HepG2 (cell line): ENCODE results near the gene DACT2. TPM values are rescaled to one million over a fixed set of nuclear protein-coding genes. Genes with fewer than 3 reads are reported as not detected.
A peak's percentile ranks its signal among the peaks of the same experiment; 100 is the strongest.

Experiments
- FOXM1 ChIP-seq: sonication (generic); formaldehyde crosslinking; IDR thresholded peaks from 2 replicates; pipeline ENCODE4 v1.5.0; 2020; ENCODE audit warnings: missing genetic modification reagents
- HNRNPL ChIP-seq: fragments of 200-400 bp; formaldehyde crosslinking; IDR thresholded peaks from 2 replicates; pipeline ENCODE4 v1.6.1; 2017; ENCODE audit warnings: mild to moderate bottlenecking, low read depth, low read length
- IRX3 ChIP-seq: sonication (generic); formaldehyde crosslinking; IDR thresholded peaks from 2 replicates; pipeline ENCODE4 v1.8.1; 2023; ENCODE audit warnings: mild to moderate bottlenecking, low read depth, missing genetic modification reagents, borderline replicate concordance
- ISL2 ChIP-seq: sonication (generic); formaldehyde crosslinking; IDR thresholded peaks from 2 replicates; pipeline ENCODE4 v1.5.0; 2020; ENCODE audit warnings: missing genetic modification reagents
- NBN ChIP-seq: fragments of 450-650 bp; conservative IDR thresholded peaks from 2 replicates; pipeline ENCODE4 v1.6.1; 2017
- NFYC ChIP-seq: IDR thresholded peaks from 2 replicates; pipeline ENCODE4 v1.6.1; 2016; ENCODE audit warnings: missing genetic modification reagents, missing compliant biosample characterization
- NR2F2 ChIP-seq: IDR thresholded peaks from 2 replicates; pipeline ENCODE4 v1.6.1; 2012; ENCODE audit warnings: low read depth, inconsistent platforms, borderline replicate concordance
- PITX1 ChIP-seq: sonication (generic); formaldehyde crosslinking; IDR thresholded peaks from 2 replicates; pipeline ENCODE4 v1.5.1; 2020; ENCODE audit warnings: mild to moderate bottlenecking, missing genetic modification reagents
- PPARG ChIP-seq: conservative IDR thresholded peaks from 2 replicates; pipeline ENCODE4 v1.6.1; 2016; ENCODE audit warnings: missing biosample characterization, missing genetic modification reagents
- RBFOX2 ChIP-seq: fragments of 200-400 bp; formaldehyde crosslinking; IDR thresholded peaks from 2 replicates; pipeline ENCODE4 v1.6.1; 2017; ENCODE audit warnings: low read depth, mild to moderate bottlenecking, low read length
- RORA ChIP-seq: sonication (generic); formaldehyde crosslinking; IDR thresholded peaks from 2 replicates; pipeline ENCODE4 v1.5.0; 2020; ENCODE audit warnings: mild to moderate bottlenecking, missing genetic modification reagents, moderate library complexity
- SP4 ChIP-seq: sonication (generic); formaldehyde crosslinking; IDR thresholded peaks from 2 replicates; pipeline ENCODE4 v1.8.1; 2023; ENCODE audit warnings: mild to moderate bottlenecking, missing genetic modification reagents
- TOPORS ChIP-seq: sonication (generic); formaldehyde crosslinking; IDR thresholded peaks from 2 replicates; pipeline ENCODE4 v1.8.0; 2023; ENCODE audit warnings: mild to moderate bottlenecking, missing genetic modification reagents
- ZNF232 ChIP-seq: sonication (generic); formaldehyde crosslinking; IDR thresholded peaks from 2 replicates; pipeline ENCODE4 v1.4.0; 2020; ENCODE audit warnings: missing genetic modification reagents, borderline replicate concordance
- ZNF264 ChIP-seq: sonication (generic); formaldehyde crosslinking; IDR thresholded peaks from 2 replicates; pipeline ENCODE4 v1.4.0; 2020; ENCODE audit warnings: missing genetic modification reagents
- ZNF382 ChIP-seq: sonication (generic); formaldehyde crosslinking; IDR thresholded peaks from 2 replicates; pipeline ENCODE4 v1.5.0; 2020; ENCODE audit warnings: missing genetic modification reagents, mild to moderate bottlenecking, borderline replicate concordance
- ZNF672 ChIP-seq: sonication (generic); formaldehyde crosslinking; IDR thresholded peaks from 2 replicates; pipeline ENCODE4 v1.8.1; 2022; ENCODE audit warnings: missing genetic modification reagents
- ZNF776 ChIP-seq: sonication (generic); formaldehyde crosslinking; IDR thresholded peaks from 2 replicates; pipeline ENCODE4 v1.4.0; 2020; ENCODE audit warnings: mild to moderate bottlenecking, missing genetic modification reagents
- ZNF891 ChIP-seq: sonication (generic); formaldehyde crosslinking; IDR thresholded peaks from 2 replicates; pipeline ENCODE4 v1.5.0; 2020; ENCODE audit warnings: mild to moderate bottlenecking, missing genetic modification reagents
- ZSCAN30 ChIP-seq: sonication (generic); formaldehyde crosslinking; IDR thresholded peaks from 2 replicates; pipeline ENCODE4 v1.5.0; 2020; ENCODE audit warnings: mild to moderate bottlenecking, missing genetic modification reagents
- polyA plus RNA-seq, 8 experiments: library from polyadenylated mRNA; depleted of rRNA in 3 of 8; stranded (reverse) in 7 of 8; unstranded in 1 of 8; fragments of >200 nt; fragmentation: Illumina TruSeq in 4 of 8; extraction: Trizol in 4 of 8; gene quantifications; 2 replicates each; pipeline versions ENCODE4 v1.2.1 to v1.2.3, GENCODE V29; 2011 to 2016; ENCODE audit warnings: low read depth in 4 of 8, missing spikeins in 1 of 8, mixed read lengths in 1 of 8; ENCODE audit not compliant: insufficient read depth in 1 of 8
- total RNA-seq, 5 experiments: library from RNA; depleted of rRNA; stranded (reverse); fragments of >200 nt; fragmentation: Illumina TruSeq; extraction: Trizol; gene quantifications; 2 replicates each; pipeline ENCODE4 v1.2.3, GENCODE V29; 2016; ENCODE audit warnings: low read depth in 1 of 5
- TF ChIP-seq, protein P1 (sequence below): IDR thresholded peaks from 2 replicates; pipeline ENCODE4 v1.6.1; 2016; ENCODE audit warnings: mild to moderate bottlenecking
- TF ChIP-seq, protein P2 (sequence below), 2 experiments: fragments of 450-650 bp in 1 of 2; sonication (generic) in 1 of 2; formaldehyde crosslinking; IDR thresholded peaks; 2 replicates each; pipeline versions ENCODE4 v1.5.0 to v1.8.0; 2020 to 2022; ENCODE audit warnings: mild to moderate bottlenecking in 1 of 2, missing genetic modification reagents in 1 of 2
- TF ChIP-seq, protein P3 (sequence below): sonication (generic); formaldehyde crosslinking; IDR thresholded peaks from 2 replicates; pipeline ENCODE4 v1.5.0; 2020; ENCODE audit warnings: mild to moderate bottlenecking, missing genetic modification reagents
- TF ChIP-seq, protein P4 (sequence below): sonication (generic); formaldehyde crosslinking; conservative IDR thresholded peaks from 2 replicates; pipeline ENCODE4 v1.4.0; 2020; ENCODE audit warnings: missing genetic modification reagents
- TF ChIP-seq, protein P5 (sequence below): sonication (generic); formaldehyde crosslinking; IDR thresholded peaks from 2 replicates; pipeline ENCODE4 v1.5.0; 2020; ENCODE audit warnings: missing genetic modification reagents, mild to moderate bottlenecking, borderline replicate concordance

The DACT2 gene
- total and polyA plus RNA-seq, 2 of the 13 experiments (the other 11 are each of a cell fraction or from before 2014, with no cell fraction given), result 0.15 TPM; not detected in 1

DNA sequence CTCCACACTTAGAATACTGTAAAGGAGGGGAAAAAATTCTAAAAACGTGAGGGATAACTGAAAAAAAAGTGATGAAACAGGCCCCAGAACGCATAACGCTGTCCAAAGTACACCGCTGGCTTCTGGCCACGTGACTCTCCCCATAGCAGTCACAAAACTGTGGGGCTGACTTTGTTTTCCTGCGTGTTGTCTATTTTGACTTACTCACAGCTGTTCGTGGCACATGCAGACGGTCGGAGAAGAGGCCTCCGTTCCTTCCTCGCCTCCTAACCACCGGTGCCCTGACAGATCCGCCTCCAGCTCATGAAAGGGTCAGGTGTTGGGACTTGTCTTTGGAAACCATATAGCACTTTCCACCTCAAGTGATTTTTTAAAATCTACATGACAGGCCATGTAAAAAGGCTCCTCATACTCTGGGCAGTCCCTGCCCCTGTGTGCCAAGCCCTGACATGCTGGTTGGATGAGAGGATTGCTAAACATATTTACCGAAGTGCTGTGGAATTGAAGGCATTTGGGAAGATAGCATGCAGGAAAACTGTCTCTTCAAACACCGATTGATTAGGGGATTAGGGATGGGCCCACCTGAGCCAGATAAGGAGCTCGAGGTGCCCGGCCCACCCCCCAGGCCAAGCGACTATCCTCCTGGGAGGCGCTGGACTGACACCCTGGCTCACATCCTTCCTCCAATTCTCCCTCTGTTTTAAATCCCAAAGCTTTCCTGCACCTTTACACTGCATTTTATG lies 54.8 kb downstream of the DACT2 start (continued):
- TF ChIP-seq, protein P1, sequence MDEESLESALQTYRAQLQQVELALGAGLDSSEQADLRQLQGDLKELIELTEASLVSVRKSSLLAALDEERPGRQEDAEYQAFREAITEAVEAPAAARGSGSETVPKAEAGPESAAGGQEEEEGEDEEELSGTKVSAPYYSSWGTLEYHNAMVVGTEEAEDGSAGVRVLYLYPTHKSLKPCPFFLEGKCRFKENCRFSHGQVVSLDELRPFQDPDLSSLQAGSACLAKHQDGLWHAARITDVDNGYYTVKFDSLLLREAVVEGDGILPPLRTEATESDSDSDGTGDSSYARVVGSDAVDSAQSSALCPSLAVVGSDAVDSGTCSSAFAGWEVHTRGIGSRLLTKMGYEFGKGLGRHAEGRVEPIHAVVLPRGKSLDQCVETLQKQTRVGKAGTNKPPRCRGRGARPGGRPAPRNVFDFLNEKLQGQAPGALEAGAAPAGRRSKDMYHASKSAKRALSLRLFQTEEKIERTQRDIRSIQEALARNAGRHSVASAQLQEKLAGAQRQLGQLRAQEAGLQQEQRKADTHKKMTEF, result no peak; the same call in 1 of the 2 replicates
- no peak for TF ChIP-seq NBN
- TF ChIP-seq NR2F2, result peak; percentile 32; the same call in 1 of the 2 replicates
- TF ChIP-seq, protein P2, sequence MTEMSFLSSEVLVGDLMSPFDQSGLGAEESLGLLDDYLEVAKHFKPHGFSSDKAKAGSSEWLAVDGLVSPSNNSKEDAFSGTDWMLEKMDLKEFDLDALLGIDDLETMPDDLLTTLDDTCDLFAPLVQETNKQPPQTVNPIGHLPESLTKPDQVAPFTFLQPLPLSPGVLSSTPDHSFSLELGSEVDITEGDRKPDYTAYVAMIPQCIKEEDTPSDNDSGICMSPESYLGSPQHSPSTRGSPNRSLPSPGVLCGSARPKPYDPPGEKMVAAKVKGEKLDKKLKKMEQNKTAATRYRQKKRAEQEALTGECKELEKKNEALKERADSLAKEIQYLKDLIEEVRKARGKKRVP (CRISPR knock-in tag; IDR thresholded peaks at IDR 0.05), result peak in 1 of 2 experiments; percentile 86; a peak in 2 of 4 replicates
- TF ChIP-seq SP4 (CRISPR knock-in tag), result no peak
- TF ChIP-seq TOPORS, result no peak
- TF ChIP-seq, protein P3, sequence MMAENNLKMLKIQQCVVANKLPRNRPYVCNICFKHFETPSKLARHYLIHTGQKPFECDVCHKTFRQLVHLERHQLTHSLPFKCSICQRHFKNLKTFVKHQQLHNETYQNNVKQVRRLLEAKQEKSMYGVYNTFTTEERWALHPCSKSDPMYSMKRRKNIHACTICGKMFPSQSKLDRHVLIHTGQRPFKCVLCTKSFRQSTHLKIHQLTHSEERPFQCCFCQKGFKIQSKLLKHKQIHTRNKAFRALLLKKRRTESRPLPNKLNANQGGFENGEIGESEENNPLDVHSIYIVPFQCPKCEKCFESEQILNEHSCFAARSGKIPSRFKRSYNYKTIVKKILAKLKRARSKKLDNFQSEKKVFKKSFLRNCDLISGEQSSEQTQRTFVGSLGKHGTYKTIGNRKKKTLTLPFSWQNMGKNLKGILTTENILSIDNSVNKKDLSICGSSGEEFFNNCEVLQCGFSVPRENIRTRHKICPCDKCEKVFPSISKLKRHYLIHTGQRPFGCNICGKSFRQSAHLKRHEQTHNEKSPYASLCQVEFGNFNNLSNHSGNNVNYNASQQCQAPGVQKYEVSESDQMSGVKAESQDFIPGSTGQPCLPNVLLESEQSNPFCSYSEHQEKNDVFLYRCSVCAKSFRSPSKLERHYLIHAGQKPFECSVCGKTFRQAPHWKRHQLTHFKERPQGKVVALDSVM (CRISPR knock-in tag), result no peak
- TF ChIP-seq ZNF264 (CRISPR knock-in tag), result no peak
- TF ChIP-seq, protein P4, sequence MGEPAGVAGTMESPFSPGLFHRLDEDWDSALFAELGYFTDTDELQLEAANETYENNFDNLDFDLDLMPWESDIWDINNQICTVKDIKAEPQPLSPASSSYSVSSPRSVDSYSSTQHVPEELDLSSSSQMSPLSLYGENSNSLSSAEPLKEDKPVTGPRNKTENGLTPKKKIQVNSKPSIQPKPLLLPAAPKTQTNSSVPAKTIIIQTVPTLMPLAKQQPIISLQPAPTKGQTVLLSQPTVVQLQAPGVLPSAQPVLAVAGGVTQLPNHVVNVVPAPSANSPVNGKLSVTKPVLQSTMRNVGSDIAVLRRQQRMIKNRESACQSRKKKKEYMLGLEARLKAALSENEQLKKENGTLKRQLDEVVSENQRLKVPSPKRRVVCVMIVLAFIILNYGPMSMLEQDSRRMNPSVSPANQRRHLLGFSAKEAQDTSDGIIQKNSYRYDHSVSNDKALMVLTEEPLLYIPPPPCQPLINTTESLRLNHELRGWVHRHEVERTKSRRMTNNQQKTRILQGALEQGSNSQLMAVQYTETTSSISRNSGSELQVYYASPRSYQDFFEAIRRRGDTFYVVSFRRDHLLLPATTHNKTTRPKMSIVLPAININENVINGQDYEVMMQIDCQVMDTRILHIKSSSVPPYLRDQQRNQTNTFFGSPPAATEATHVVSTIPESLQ (CRISPR knock-in tag), result no peak
- TF ChIP-seq ZNF776 (CRISPR knock-in tag), result no peak
- TF ChIP-seq FOXM1 (CRISPR knock-in tag), result no peak
- TF ChIP-seq ZNF891, result no peak; the same call in 1 of the 2 replicates
- TF ChIP-seq ZSCAN30, result no peak
- TF ChIP-seq PPARG (CRISPR knock-in tag), result 0 out of 2 replicates have a peak, but pooled peaks have one; percentile 32
- TF ChIP-seq ZNF672 (CRISPR knock-in tag), result no peak
- TF ChIP-seq HNRNPL, result no peak
- TF ChIP-seq NFYC (CRISPR knock-in tag), result no peak
- no peak for TF ChIP-seq RORA (CRISPR knock-in tag)
- no peak for TF ChIP-seq IRX3
- TF ChIP-seq PITX1 (CRISPR knock-in tag), result peak; percentile 99
- no peak for TF ChIP-seq ZNF232 (CRISPR knock-in tag)
- TF ChIP-seq RBFOX2, result peak; percentile 42; the same call in 1 of the 2 replicates
- TF ChIP-seq ISL2 (CRISPR knock-in tag), result peak; percentile 86
- no peak for TF ChIP-seq ZNF382
- TF ChIP-seq, protein P5, sequence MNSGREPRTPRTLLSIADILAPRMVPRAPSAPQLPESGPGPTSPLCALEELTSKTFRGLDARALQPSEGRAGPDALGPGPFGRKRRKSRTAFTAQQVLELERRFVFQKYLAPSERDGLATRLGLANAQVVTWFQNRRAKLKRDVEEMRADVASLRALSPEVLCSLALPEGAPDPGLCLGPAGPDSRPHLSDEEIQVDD, result no peak
